ENCODE measurements around the gene FGFBP1.

FGFBP1 gene

GRCh38 chr4:15912961-15913630 lies 25.4 kb downstream of the FGFBP1 start:
- DNase-seq (ENCODE audit: low spot score), result no peak

- DNase-seq (ENCODE audit: low spot score), result no peak
Measured at GRCh38 chr4:15912236-15912635, 26.3 kb downstream of the FGFBP1 start.

GRCh38 chr4:15910155-15910940 lies 28.2 kb downstream of the FGFBP1 start:
- no peak for DNase-seq (ENCODE audit: low spot score)

- DNase-seq (ENCODE audit: low spot score), result no peak
Measured at GRCh38 chr4:15907430-15907829, 31.1 kb downstream of the FGFBP1 start.

- no peak for DNase-seq (ENCODE audit: low spot score)
Measured at GRCh38 chr4:15906020-15906443, 32.5 kb downstream of the FGFBP1 start.

GRCh38 chr4:15902746-15903145 lies 35.8 kb downstream of the FGFBP1 start:
- DNase-seq (ENCODE audit: low spot score), result no peak

- DNase-seq (ENCODE audit: low spot score), result no peak
Measured at GRCh38 chr4:15901998-15902397, 36.5 kb downstream of the FGFBP1 start.

- DNase-seq (ENCODE audit: low spot score), result no peak
Measured at GRCh38 chr4:15901007-15901406, 37.5 kb downstream of the FGFBP1 start.

- DNase-seq (ENCODE audit: low spot score), result no peak
Measured at GRCh38 chr4:15899511-15899910, 39.0 kb downstream of the FGFBP1 start.

GRCh38 chr4:15898902-15899301 lies 39.6 kb downstream of the FGFBP1 start:
- DNase-seq (ENCODE audit: low spot score), result no peak

- DNase-seq (ENCODE audit: low spot score), result no peak
Measured at GRCh38 chr4:15897577-15897976, 41.0 kb downstream of the FGFBP1 start.

GRCh38 chr4:15894921-15895916 lies 43.3 kb downstream of the FGFBP1 start:
- DNase-seq (ENCODE audit: low spot score), result no peak

- no peak for DNase-seq (ENCODE audit: low spot score)
Measured at GRCh38 chr4:15894393-15894792, 44.1 kb downstream of the FGFBP1 start.

- no peak for DNase-seq (ENCODE audit: low spot score)
Measured at GRCh38 chr4:15893962-15894361, 44.6 kb downstream of the FGFBP1 start.

GRCh38 chr4:15891312-15891711 lies 47.2 kb downstream of the FGFBP1 start:
- no peak for DNase-seq (ENCODE audit: low spot score)

- DNase-seq (ENCODE audit: low spot score), result no peak
Measured at GRCh38 chr4:15890246-15890829, 48.2 kb downstream of the FGFBP1 start.

- DNase-seq (ENCODE audit: low spot score), result no peak
Measured at GRCh38 chr4:15888515-15888914, 50.0 kb downstream of the FGFBP1 start.
